SK-N-SH treated with all-trans-retinoic acid at 6 μM for 48 hours (cell line): ENCODE results near the gene PDGFB.
A peak's percentile ranks its signal among the peaks of the same experiment; 100 is the strongest.

Experiments used
- ATAC-seq: fragments of 200-7000 bp; cut with Tn5 transposase; 3 replicates; pipeline ENCODE4 v1.9.1; 2020; ENCODE audit warnings: mild to moderate bottlenecking, moderate library complexity
- ARNTL ChIP-seq: fragments of 450-650 bp; formaldehyde crosslinking; IDR thresholded peaks from 2 replicates; pipeline ENCODE4 v1.5.0; 2020; ENCODE audit warnings: low read depth, mild to moderate bottlenecking, moderate library complexity, borderline replicate concordance
- BACH2 ChIP-seq: fragments of 250-450 bp; sonication (Bioruptor Pico); IDR thresholded peaks from 2 replicates; pipeline ENCODE4 v1.9.0; 2021; ENCODE audit warnings: mild to moderate bottlenecking, borderline replicate concordance
- ESRRG ChIP-seq: fragments of 250-450 bp; sonication (Bioruptor Pico); IDR thresholded peaks from 2 replicates; pipeline ENCODE4 v1.6.1; 2021; ENCODE audit warnings: mild to moderate bottlenecking
- GLIS3 ChIP-seq: fragments of 250-450 bp; sonication (Bioruptor Pico); IDR thresholded peaks from 2 replicates; pipeline ENCODE4 v1.5.0; 2020; ENCODE audit warnings: mild to moderate bottlenecking, moderate library complexity
- OSR1 ChIP-seq: fragments of 250-450 bp; sonication (Bioruptor Pico); IDR thresholded peaks from 2 replicates; pipeline ENCODE4 v1.8.0; 2022; ENCODE audit warnings: moderate library complexity, mild to moderate bottlenecking, inconsistent platforms
- RARB ChIP-seq: fragments of 250-450 bp; sonication (Bioruptor Pico); IDR thresholded peaks from 2 replicates; pipeline ENCODE4 v1.8.0; 2021; ENCODE audit warnings: mild to moderate bottlenecking, moderate library complexity
- SNAI2 ChIP-seq: fragments of 250-450 bp; sonication (Bioruptor Pico); IDR thresholded peaks from 2 replicates; pipeline ENCODE4 v1.5.0; 2020; ENCODE audit warnings: mild to moderate bottlenecking, moderate library complexity
- TCF4 ChIP-seq: fragments of 250-450 bp; sonication (Bioruptor Pico); IDR thresholded peaks from 2 replicates; pipeline ENCODE4 v1.8.0; 2021; ENCODE audit warnings: mild to moderate bottlenecking, moderate library complexity, borderline replicate concordance
- TOX ChIP-seq: fragments of 250-450 bp; sonication (Bioruptor Pico); IDR thresholded peaks from 2 replicates; pipeline ENCODE4 v1.8.0; 2021; ENCODE audit warnings: mild to moderate bottlenecking, moderate library complexity, borderline replicate concordance
- ZC3H10 ChIP-seq: fragments of 250-450 bp; sonication (Bioruptor Pico); IDR thresholded peaks from 2 replicates; pipeline ENCODE4 v1.5.1; 2021; ENCODE audit warnings: mild to moderate bottlenecking, moderate library complexity
- ZFP3 ChIP-seq: fragments of 250-450 bp; sonication (Bioruptor Pico); IDR thresholded peaks from 2 replicates; pipeline ENCODE4 v1.5.0; 2020; ENCODE audit warnings: mild to moderate bottlenecking, moderate library complexity
- ZFP30 ChIP-seq: fragments of 450-650 bp; formaldehyde crosslinking; IDR thresholded peaks from 2 replicates; pipeline ENCODE4 v1.5.0; 2022; ENCODE audit warnings: mild to moderate bottlenecking, moderate library complexity
- ZNF565 ChIP-seq: fragments of 450-650 bp; formaldehyde crosslinking; conservative IDR thresholded peaks from 2 replicates; pipeline ENCODE4 v1.5.0; 2020; ENCODE audit warnings: low read depth, mild to moderate bottlenecking, moderate library complexity
- ZNF70 ChIP-seq: fragments of 450-650 bp; formaldehyde crosslinking; IDR thresholded peaks from 2 replicates; pipeline ENCODE4 v1.5.0; 2020; ENCODE audit warnings: mild to moderate bottlenecking, moderate library complexity
- TF ChIP-seq, protein P1 (sequence below): fragments of 250-450 bp; sonication (Bioruptor Pico); IDR thresholded peaks from 2 replicates; pipeline ENCODE4 v1.8.0; 2020; ENCODE audit warnings: mild to moderate bottlenecking, moderate library complexity, borderline replicate concordance
- TF ChIP-seq, protein P2 (sequence below): fragments of 250-450 bp; sonication (Bioruptor Pico); IDR thresholded peaks from 2 replicates; pipeline ENCODE4 v1.8.0; 2021; ENCODE audit warnings: low read depth, mild to moderate bottlenecking, moderate library complexity, borderline replicate concordance
- TF ChIP-seq, protein P3 (sequence below): fragments of 250-450 bp; sonication (Bioruptor Pico); IDR thresholded peaks from 2 replicates; pipeline ENCODE4 v1.5.1; 2021; ENCODE audit warnings: mild to moderate bottlenecking, moderate library complexity
- TF ChIP-seq, protein P4 (sequence below): fragments of 250-450 bp; sonication (Bioruptor Pico); IDR thresholded peaks from 2 replicates; pipeline ENCODE4 v1.5.0; 2020; ENCODE audit warnings: mild to moderate bottlenecking, moderate library complexity
- TF ChIP-seq, protein P5 (sequence below): fragments of 250-450 bp; sonication (Bioruptor Pico); IDR thresholded peaks from 2 replicates; pipeline ENCODE4 v1.5.1; 2020; ENCODE audit warnings: low read depth, mild to moderate bottlenecking, moderate library complexity

PDGFB gene

DNA sequence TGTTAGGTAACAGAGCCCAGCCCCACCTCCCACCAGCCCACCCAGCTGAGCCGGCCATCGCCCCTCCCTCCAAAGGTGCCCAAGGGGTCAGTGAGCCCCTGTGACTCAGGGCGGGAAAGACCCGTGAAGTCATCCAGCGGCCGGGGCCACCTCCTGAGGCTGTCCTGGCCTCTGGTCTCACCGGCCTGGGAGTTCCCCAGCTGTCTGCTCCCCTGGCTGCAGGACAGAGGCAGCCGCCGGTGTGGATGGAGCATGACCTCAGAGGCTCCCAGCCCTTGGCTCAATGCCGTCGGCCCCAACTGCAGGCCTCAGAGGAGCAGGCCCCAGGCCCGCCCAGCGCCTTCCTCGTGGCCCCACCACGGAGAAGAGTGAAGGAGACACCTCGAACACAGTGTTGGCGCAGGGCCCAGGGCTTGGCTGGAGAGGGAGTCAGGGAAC is 46.0 kb upstream of the PDGFB start:
- peak; percentile 52 for ATAC-seq
- TF ChIP-seq SNAI2 (no peak), GLIS3 (no peak), TOX (CRISPR knock-in tag) (no peak), ZFP3 (CRISPR knock-in tag) (no peak), OSR1 (CRISPR knock-in tag) (no peak)
- TF ChIP-seq, all 23 proteins: peak for 0

DNA sequence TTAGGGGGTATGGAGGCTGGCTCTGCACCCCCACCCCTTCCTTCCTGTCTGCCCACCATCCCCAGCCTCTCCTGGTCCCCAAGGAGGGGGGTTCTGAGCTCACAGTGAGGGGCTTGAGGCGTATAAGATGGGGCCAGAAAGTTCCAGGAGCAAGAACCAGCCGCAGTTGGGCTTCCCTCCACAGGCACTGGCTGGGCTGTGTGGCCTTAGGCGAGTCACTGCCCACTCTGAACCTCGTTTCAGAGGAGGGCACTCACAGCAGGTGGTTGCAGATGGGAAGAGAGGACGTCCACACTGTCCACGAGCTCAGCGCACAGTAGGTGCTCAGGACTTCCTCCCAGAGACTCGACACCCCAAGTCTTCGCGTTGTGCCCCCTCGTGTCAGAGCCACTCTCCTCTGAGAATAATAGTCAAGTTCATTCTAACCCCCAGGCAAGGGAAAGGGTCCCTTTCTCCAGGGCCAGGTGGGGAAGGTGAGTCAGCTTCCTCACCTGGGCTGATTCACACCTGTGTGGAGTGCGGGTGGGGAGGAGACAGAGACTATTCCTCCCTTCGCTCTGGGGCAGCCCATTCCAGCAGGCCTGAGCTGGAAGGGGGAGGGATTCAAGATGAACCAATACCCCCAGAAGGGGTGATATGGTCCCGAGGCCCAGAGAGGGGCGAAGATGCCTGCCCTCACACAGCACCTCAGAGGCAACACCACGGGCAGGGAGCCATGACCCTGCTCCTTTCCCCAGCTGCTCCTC is 45.4 kb upstream of the PDGFB start:
- ATAC-seq, result no peak
- TF ChIP-seq ZNF565 (no peak), OSR1 (CRISPR knock-in tag) (no peak), ZFP30 (CRISPR knock-in tag) (no peak), ZFP3 (CRISPR knock-in tag) (no peak), ZC3H10 (no peak), BACH2 (CRISPR knock-in tag) (no peak), TOX (CRISPR knock-in tag) (no peak), ESRRG (CRISPR knock-in tag) (no peak), GLIS3 (no peak), TCF4 (CRISPR knock-in tag) (no peak)
- TF ChIP-seq, protein P1, sequence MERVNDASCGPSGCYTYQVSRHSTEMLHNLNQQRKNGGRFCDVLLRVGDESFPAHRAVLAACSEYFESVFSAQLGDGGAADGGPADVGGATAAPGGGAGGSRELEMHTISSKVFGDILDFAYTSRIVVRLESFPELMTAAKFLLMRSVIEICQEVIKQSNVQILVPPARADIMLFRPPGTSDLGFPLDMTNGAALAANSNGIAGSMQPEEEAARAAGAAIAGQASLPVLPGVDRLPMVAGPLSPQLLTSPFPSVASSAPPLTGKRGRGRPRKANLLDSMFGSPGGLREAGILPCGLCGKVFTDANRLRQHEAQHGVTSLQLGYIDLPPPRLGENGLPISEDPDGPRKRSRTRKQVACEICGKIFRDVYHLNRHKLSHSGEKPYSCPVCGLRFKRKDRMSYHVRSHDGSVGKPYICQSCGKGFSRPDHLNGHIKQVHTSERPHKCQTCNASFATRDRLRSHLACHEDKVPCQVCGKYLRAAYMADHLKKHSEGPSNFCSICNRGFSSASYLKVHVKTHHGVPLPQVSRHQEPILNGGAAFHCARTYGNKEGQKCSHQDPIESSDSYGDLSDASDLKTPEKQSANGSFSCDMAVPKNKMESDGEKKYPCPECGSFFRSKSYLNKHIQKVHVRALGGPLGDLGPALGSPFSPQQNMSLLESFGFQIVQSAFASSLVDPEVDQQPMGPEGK (CRISPR knock-in tag), result no peak
- TF ChIP-seq, protein P2, sequence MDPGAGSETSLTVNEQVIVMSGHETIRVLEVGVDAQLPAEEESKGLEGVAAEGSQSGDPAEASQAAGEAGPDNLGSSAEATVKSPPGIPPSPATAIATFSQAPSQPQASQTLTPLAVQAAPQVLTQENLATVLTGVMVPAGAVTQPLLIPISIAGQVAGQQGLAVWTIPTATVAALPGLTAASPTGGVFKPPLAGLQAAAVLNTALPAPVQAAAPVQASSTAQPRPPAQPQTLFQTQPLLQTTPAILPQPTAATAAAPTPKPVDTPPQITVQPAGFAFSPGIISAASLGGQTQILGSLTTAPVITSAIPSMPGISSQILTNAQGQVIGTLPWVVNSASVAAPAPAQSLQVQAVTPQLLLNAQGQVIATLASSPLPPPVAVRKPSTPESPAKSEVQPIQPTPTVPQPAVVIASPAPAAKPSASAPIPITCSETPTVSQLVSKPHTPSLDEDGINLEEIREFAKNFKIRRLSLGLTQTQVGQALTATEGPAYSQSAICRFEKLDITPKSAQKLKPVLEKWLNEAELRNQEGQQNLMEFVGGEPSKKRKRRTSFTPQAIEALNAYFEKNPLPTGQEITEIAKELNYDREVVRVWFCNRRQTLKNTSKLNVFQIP, result no peak
- TF ChIP-seq, protein P3, sequence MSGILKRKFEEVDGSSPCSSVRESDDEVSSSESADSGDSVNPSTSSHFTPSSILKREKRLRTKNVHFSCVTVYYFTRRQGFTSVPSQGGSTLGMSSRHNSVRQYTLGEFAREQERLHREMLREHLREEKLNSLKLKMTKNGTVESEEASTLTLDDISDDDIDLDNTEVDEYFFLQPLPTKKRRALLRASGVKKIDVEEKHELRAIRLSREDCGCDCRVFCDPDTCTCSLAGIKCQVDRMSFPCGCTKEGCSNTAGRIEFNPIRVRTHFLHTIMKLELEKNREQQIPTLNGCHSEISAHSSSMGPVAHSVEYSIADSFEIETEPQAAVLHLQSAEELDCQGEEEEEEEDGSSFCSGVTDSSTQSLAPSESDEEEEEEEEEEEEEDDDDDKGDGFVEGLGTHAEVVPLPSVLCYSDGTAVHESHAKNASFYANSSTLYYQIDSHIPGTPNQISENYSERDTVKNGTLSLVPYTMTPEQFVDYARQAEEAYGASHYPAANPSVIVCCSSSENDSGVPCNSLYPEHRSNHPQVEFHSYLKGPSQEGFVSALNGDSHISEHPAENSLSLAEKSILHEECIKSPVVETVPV (CRISPR knock-in tag), result no peak
- TF ChIP-seq, protein P4, sequence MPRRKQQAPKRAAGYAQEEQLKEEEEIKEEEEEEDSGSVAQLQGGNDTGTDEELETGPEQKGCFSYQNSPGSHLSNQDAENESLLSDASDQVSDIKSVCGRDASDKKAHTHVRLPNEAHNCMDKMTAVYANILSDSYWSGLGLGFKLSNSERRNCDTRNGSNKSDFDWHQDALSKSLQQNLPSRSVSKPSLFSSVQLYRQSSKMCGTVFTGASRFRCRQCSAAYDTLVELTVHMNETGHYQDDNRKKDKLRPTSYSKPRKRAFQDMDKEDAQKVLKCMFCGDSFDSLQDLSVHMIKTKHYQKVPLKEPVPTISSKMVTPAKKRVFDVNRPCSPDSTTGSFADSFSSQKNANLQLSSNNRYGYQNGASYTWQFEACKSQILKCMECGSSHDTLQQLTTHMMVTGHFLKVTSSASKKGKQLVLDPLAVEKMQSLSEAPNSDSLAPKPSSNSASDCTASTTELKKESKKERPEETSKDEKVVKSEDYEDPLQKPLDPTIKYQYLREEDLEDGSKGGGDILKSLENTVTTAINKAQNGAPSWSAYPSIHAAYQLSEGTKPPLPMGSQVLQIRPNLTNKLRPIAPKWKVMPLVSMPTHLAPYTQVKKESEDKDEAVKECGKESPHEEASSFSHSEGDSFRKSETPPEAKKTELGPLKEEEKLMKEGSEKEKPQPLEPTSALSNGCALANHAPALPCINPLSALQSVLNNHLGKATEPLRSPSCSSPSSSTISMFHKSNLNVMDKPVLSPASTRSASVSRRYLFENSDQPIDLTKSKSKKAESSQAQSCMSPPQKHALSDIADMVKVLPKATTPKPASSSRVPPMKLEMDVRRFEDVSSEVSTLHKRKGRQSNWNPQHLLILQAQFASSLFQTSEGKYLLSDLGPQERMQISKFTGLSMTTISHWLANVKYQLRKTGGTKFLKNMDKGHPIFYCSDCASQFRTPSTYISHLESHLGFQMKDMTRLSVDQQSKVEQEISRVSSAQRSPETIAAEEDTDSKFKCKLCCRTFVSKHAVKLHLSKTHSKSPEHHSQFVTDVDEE (CRISPR knock-in tag), result no peak
- TF ChIP-seq, protein P5, sequence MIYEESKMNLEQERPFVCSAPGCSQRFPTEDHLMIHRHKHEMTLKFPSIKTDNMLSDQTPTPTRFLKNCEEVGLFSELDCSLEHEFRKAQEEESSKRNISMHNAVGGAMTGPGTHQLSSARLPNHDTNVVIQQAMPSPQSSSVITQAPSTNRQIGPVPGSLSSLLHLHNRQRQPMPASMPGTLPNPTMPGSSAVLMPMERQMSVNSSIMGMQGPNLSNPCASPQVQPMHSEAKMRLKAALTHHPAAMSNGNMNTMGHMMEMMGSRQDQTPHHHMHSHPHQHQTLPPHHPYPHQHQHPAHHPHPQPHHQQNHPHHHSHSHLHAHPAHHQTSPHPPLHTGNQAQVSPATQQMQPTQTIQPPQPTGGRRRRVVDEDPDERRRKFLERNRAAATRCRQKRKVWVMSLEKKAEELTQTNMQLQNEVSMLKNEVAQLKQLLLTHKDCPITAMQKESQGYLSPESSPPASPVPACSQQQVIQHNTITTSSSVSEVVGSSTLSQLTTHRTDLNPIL, result no peak

DNA sequence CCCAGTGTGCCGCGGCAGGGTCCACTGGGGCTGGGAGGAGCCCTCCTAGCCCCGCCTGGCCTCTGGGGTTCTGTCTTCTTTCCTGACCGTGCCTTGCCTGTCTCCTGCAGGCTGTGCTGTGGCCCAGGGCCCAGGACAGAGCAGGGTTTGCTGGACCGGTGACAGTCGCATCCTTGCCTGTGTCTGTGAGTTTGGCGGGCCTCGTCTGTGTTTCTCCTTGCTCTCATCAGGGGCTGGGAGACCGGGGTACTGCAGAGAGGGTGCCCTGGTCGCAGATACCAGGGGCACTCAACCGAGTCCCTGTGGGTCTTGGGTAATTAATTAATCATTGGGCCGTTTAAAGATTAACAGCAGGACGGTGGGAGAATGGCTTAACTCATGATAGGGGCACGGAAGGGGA is 44.8 kb upstream of the PDGFB start:
- no peak for ATAC-seq
- TF ChIP-seq ZFP3 (CRISPR knock-in tag), result no peak
- no peak for TF ChIP-seq BACH2 (CRISPR knock-in tag)
- no peak for TF ChIP-seq ARNTL (CRISPR knock-in tag)
- no peak for TF ChIP-seq RARB (CRISPR knock-in tag)
- TF ChIP-seq, protein P4 (CRISPR knock-in tag), result no peak
- no peak for TF ChIP-seq ESRRG (CRISPR knock-in tag)
- no peak for TF ChIP-seq TOX (CRISPR knock-in tag)
- no peak for TF ChIP-seq ZFP30 (CRISPR knock-in tag)
- TF ChIP-seq, protein P2, result no peak
- TF ChIP-seq, protein P1 (CRISPR knock-in tag), result no peak
- TF ChIP-seq OSR1 (CRISPR knock-in tag), result no peak
- TF ChIP-seq ZNF565, result no peak
- TF ChIP-seq ZC3H10, result no peak
- TF ChIP-seq SNAI2, result no peak
- no peak for TF ChIP-seq ZNF70 (CRISPR knock-in tag)
- no peak for TF ChIP-seq TCF4 (CRISPR knock-in tag)
